Ramos (cell line): ENCODE results near the gene GRM5.
"Not testable (repeated sequence)": the region's sequence is repeated elsewhere in the genome, so short reads cannot be mapped to it uniquely, and the experiment has no call there.

Experiments
- in situ Hi-C: fragments of 300-500 bp; cut with MboI; formaldehyde crosslinking; loops from one replicate; pipeline ENCODE4 v1.14.3; 2022; ENCODE audit warnings: low sequenced_read_pairs; ENCODE audit not compliant: unreplicated experiment

GRM5 gene

GRCh38 chr11:88844941-88845340 is 220.8 kb downstream of the GRM5 start:
- in situ Hi-C loops = not testable (repeated sequence)

GRCh38 chr11:88843766-88844426 is 221.9 kb downstream of the GRM5 start:
- in situ Hi-C loops = not testable (repeated sequence)

DNA sequence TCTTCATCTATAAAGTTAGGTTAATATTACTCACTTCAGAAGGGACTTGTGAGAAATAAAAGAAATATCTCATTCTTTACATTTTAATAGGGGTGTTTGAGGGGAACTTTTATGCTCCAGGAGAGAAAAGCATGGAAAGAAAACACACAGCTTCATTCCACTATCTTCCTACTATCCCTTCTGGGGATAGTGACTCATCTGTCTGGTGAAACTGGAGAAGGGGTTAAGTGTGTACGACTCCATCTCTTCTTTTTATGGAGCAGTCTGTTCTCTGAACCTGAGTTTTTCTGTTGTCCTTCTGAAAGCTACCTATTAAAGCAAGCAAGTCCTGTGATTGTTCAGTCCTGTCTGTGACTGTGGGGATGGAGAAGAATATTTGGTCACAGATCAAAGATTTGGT is 227.6 kb downstream of the GRM5 start:
- in situ Hi-C loops = not testable (repeated sequence)

GRCh38 chr11:88835709-88836108 is 230.1 kb downstream of the GRM5 start:
- in situ Hi-C loops = not testable (repeated sequence)

DNA sequence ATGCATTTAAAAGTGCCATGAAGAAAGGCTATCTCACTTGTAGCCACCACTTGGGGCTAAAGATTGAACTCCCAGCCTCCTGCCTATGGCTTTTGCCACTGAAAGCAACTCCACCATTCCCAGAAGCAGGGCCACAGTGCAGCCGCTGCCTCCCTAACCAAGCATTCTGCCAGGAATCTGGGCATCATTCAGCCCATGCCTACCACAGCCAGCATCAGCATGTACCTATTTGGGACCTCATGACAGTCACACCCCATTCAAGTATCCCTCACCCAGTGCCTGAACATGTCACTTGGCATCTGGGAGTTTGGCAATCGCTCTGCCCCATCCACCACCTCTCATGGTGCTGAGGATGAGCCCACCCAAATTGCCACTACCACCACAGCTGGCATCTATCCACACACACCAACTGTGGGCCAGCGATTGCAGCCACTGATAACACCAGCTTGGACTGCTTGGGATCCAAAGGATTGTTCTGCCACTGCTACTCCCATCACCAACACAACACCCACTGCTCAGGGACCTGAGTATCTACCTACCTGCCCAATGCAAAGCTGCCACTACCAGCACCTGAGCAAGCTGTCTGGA is 234.4 kb downstream of the GRM5 start:
- in situ Hi-C loops = no loop called here

GRCh38 chr11:88827018-88827676 is 238.6 kb downstream of the GRM5 start:
- in situ Hi-C loops = no loop called here

DNA sequence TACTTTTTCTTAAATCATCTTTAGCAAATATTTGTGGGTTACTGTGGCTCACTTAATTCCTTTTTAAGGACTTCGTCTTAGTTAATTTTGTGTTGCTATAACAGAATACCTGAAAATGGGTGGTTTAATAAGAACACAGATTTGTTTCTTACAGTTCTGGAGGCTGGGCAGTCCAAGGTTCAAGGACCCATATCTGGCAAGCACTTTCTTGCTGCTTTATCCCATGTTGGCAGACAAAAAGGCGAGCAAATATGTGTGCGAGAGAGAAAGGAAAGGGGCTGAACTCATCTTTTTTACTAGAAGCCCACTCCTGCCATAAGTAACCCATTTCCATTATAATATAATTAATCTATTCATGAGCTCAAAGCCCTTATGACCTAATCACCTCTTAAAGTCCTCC is 246.2 kb downstream of the GRM5 start:
- in situ Hi-C loops = no loop called here

- in situ Hi-C loops = no loop called here
These were observed 246.8 kb downstream of the GRM5 start for GRCh38 chr11:88818978-88819377.

DNA sequence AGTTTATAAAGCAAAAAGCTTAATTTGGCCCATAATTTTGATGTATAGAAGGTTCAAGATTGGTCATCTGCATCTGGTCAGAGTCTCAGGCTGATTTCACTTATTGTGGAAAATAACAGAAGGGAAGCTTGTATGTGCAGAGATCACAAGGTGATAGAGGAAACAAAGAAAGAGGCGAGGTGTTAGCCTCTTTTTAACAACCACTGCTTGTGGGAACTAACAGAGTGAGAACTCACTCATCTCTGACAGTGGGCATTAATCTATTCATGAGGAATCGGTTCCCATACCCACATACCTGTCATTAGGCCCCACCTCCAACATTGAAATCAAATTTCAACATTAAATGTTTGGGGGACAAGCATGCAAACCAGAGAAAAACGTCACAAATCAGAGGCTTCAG is 250.3 kb downstream of the GRM5 start:
- in situ Hi-C loops = no loop called here

- in situ Hi-C loops = no loop called here
These were observed 251.7 kb downstream of the GRM5 start for GRCh38 chr11:88814076-88814475.

- in situ Hi-C loops = no loop called here
These were observed 252.4 kb downstream of the GRM5 start for GRCh38 chr11:88813233-88813915.

GRCh38 chr11:88810420-88811097 is 255.2 kb downstream of the GRM5 start:
- in situ Hi-C loops = no loop called here

DNA sequence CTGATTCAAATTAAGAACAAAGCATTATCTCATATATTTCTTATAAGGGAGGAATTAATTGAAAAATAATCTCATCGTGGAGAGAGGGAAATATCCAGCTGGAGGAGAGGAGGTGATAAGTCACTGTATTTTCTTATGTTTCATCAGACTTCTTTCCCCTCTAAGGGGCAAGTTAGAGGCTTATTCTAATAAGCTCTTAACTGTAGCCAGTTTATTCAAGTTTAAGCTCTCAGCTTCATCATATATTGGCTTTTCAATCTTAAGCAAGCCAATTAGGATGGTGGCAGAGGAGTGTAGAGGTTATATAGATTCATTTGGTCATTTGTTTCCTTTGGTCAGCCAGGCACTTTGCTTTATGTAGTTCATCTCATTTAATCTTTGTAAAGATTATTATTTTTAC is 256.7 kb downstream of the GRM5 start:
- in situ Hi-C loops = no loop called here

DNA sequence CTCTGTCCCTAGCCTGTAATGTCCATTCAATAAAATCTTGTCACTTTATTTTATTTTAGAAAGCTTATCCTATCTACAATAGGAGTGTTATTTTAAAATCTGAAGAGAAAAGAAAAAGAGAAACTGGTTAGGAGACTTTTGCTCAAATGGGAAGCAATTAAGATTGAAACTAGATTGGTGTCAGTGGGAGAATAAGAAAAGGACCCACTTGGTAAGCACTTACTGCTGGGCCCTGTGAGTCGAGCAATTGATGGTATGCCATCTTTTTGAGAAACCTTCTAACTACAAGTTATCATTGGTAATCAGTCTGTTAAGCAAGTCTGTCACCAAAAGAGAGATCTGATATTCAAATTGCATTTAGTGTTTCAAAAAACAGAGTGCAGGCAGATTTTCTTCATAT is 258.4 kb downstream of the GRM5 start:
- in situ Hi-C loops = no loop called here

DNA sequence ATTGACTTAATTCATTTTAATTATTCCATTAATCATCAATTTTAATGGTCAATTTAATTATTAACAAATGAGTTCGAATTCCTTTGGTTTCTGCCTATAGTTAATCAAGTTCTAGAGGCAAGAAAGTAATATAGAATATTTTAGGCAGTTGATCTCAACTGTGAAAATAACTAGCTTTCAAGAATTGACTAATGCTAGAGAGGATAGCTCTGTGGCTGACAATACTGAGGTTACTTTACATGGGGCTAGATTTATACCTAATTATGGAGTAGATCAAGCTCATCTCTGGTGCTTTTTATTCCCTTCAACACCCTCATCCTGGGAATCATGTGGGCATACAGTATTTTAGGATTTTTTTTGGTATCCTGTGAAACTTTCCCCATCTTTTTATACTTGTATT is 259.4 kb downstream of the GRM5 start:
- in situ Hi-C loops = no loop called here

- in situ Hi-C loops = no loop called here
These were observed 264.2 kb downstream of the GRM5 start for GRCh38 chr11:88801484-88802123.

DNA sequence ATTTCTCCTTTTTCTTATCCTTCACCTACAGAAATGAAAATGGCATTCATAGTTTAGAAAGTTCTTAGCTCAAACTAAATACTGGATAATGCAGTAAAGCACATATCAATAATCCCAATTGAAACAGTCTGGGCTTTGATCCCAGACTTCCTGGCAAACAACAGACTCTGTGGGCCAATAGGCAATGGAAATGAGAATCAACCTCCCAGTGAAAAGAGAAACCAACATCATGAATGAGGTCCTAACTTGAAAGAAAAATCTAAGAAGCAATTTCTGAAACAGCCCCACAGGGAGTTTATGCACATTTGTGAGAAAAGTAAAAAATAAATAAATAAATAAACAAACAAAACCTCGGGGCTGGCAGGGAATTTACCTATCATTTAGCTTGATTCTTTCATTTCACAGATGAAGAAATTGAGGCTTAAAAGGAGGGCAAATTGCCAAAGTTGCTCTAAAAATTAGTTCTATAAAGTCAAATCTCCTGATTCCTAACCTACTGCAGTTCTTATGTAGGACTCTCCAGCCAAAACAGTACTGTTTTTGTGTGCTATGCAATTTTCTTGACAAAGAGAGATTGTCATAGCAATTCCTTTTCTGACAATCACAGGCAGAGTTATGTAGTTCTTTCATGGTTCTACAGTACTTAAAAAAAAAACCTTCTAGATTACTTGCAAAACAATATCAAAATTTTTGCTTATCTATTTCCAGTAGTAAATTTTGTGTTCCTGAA is 265.8 kb downstream of the GRM5 start:
- in situ Hi-C loops = no loop called here

- in situ Hi-C loops = no loop called here
These were observed 275.6 kb downstream of the GRM5 start for GRCh38 chr11:88790182-88790581.

DNA sequence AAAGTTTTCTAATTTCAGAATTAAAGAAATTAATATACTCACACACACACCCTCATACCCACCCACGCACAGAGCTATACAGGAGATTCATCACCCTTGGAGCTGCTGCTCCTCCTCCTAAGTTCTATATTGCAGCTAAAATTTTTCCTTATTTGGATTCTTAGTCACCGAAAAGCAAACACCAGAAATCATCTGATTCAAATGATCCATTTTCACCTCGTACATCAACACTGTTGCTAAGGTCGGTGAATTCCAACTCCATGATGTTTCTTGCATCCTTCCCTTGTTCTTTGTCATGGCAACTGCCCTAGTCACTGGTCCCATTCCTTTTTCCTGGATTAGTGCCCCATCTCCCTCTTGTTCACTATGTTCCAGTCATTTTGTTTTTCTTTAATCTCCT is 286.2 kb downstream of the GRM5 start:
- in situ Hi-C loops = no loop called here
